ENCODE results near the gene MYH7B.

DNA sequence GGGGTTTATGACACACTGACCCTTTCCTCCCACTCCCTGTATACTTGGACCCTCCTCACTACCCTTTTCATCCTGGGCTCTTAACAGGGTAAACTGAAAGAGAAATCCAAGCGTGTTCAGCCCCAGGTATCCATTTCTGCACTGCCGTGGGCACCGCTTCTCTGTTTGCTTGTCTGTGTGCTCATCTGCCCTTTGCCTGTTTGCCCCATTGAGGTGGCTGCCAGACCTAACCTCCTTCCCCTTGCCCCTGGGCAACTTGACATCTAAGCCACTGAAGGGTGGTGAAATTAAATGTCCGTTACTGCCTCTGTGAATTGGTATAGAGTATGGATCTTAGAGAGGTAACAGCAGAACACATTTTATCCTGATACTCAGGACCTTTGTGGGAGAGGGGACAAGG, 40.5 kb upstream of the MYH7B start:
- TF ChIP-seq, protein P1, sequence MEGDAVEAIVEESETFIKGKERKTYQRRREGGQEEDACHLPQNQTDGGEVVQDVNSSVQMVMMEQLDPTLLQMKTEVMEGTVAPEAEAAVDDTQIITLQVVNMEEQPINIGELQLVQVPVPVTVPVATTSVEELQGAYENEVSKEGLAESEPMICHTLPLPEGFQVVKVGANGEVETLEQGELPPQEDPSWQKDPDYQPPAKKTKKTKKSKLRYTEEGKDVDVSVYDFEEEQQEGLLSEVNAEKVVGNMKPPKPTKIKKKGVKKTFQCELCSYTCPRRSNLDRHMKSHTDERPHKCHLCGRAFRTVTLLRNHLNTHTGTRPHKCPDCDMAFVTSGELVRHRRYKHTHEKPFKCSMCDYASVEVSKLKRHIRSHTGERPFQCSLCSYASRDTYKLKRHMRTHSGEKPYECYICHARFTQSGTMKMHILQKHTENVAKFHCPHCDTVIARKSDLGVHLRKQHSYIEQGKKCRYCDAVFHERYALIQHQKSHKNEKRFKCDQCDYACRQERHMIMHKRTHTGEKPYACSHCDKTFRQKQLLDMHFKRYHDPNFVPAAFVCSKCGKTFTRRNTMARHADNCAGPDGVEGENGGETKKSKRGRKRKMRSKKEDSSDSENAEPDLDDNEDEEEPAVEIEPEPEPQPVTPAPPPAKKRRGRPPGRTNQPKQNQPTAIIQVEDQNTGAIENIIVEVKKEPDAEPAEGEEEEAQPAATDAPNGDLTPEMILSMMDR (conservative IDR thresholded peaks at IDR 0.05 in 1 of 2, IDR thresholded peaks at IDR 0.05 in 1 of 2; ENCODE audit: low read depth in 1 of 2, low read length in 2 of 2), result no peak
- no peak for TF ChIP-seq EZH2 (IDR thresholded peaks at IDR 0.05; ENCODE audit: low read length, missing control alignments)
